ENCODE measurements around the gene TUBGCP6.

The TUBGCP6 gene

GRCh38 chr22:50180727-50181521, 63.9 kb downstream of the TUBGCP6 start:
- DNase-seq (ENCODE audit: low spot score) = no peak

GRCh38 chr22:50179937-50180726, 64.7 kb downstream of the TUBGCP6 start:
- no peak for DNase-seq (ENCODE audit: low spot score)

GRCh38 chr22:50178871-50179869, 65.7 kb downstream of the TUBGCP6 start:
- no peak for DNase-seq (ENCODE audit: low spot score)

- DNase-seq (ENCODE audit: low spot score) = no peak
These were observed 66.4 kb downstream of the TUBGCP6 start for GRCh38 chr22:50178471-50178864.

GRCh38 chr22:50177537-50178470, 67.0 kb downstream of the TUBGCP6 start:
- DNase-seq (ENCODE audit: low spot score) = no peak

GRCh38 chr22:50176850-50177536, 67.8 kb downstream of the TUBGCP6 start:
- DNase-seq (ENCODE audit: low spot score) = no peak

- DNase-seq (ENCODE audit: low spot score) = no peak
These were observed 68.6 kb downstream of the TUBGCP6 start for GRCh38 chr22:50175921-50176849.

- DNase-seq (ENCODE audit: low spot score) = no peak
These were observed 69.7 kb downstream of the TUBGCP6 start for GRCh38 chr22:50175191-50175461.

GRCh38 chr22:50174382-50175190, 70.2 kb downstream of the TUBGCP6 start:
- no peak for DNase-seq (ENCODE audit: low spot score)

GRCh38 chr22:50173983-50174355, 70.9 kb downstream of the TUBGCP6 start:
- DNase-seq (ENCODE audit: low spot score) = no peak

- DNase-seq (ENCODE audit: low spot score) = no peak
These were observed 71.4 kb downstream of the TUBGCP6 start for GRCh38 chr22:50173311-50173982.

- no peak for DNase-seq (ENCODE audit: low spot score)
These were observed 72.8 kb downstream of the TUBGCP6 start for GRCh38 chr22:50171965-50172421.

- no peak for DNase-seq (ENCODE audit: low spot score)
These were observed 73.4 kb downstream of the TUBGCP6 start for GRCh38 chr22:50171319-50171964.

GRCh38 chr22:50170453-50171318, 74.1 kb downstream of the TUBGCP6 start, which contains the start of gene PANX2:
Gene PANX2 (plus strand): TSS chr22:50170731. CDS start chr22:50170731, 0 bp downstream.
- DNase-seq (ENCODE audit: low spot score) = no peak

- peak; percentile 76 for DNase-seq (ENCODE audit: low spot score)
These were observed 75.0 kb downstream of the TUBGCP6 start for GRCh38 chr22:50169774-50170341.

- no peak for DNase-seq (ENCODE audit: low spot score)
These were observed 75.6 kb downstream of the TUBGCP6 start for GRCh38 chr22:50169181-50169759.

All from HuH-7 (cell line).